Activated CD8-positive, alpha-beta memory T cell treated with anti-CD3 and anti-CD28 coated beads, Interleukin-2, amount 50 U/mL, for 1 hour (primary cell): ENCODE measurements around the gene POLDIP3.
"Not testable (repeated sequence)": the region's sequence is repeated elsewhere in the genome, so short reads cannot be mapped to it uniquely, and the experiment has no call there.

Experiments
- DNase-seq: peaks from one replicate; pipeline ENCODE4 v3.0.0-alpha.2; 2020; ENCODE audit errors: extremely low read depth

The POLDIP3 gene

DNA sequence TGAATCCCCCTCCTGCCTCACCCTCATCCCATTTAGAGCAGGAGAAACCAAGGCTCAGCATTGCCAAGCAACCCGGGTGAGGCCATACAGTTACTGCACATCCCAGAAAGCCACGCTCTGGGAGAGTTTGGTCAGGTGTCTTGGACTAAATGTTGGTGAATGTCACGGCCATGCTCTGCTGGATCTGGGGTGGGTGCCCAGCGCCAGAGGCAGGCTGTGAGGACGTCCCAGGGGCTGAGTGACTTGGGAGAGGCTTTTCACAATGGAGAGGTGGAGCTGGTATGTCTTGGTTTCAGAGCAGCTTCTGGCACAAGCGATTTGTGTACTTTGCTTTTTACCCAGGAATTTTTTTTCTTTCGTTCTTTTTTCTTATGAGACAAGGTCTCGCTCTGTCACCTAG is 54.3 kb downstream of the POLDIP3 start:
- no peak for DNase-seq

DNA sequence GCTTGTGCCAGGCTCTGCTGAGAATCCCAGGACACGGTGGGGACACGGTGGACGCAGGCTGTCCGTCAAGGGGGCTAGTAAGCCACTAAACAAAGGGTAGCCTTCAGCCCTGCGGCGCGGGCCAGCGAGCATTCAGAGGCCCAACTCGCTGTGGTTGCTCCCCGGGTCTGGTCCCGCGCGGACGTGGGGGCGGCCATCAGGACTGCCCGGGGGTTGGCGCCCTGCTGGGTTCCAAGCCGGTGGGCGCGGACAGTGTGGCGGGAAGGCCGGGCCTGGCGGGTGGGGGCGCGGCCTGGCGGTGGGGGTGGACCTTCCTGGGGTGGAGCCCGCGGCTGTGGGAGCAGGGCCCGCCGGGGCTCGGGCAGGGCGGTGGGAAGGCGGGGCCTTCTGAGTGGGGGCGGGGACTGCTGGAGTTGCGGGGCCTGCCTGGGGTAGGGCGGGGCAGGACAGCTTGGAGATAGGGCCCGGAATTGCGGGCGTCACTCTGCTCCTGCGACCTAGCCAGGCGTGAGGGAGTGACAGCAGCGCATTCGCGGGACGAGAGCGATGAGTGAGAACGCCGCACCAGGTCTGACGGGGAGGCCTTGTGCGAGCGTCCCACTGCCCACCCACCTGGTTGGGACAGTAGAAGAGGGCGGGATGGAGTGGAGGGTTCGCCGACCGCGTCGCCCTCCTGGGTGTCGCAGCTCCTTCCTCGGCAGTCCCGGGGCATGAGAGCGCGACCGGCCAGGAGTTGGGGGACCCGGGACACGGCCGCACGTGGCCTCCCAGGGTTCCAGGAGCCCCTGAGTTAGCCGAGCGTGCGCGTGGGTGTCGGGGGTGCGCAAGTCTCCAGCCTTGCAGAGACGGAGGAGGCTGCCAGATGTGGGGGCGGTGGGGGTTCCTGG is 61.0 kb downstream of the POLDIP3 start, which contains the start of gene SERHL2:
TSS of gene SERHL2 (plus strand) at position 482 of the 887 bp plus-strand sequence. CDS start at position 547, 65 bp downstream.
- peak; percentile 36 for DNase-seq

DNA sequence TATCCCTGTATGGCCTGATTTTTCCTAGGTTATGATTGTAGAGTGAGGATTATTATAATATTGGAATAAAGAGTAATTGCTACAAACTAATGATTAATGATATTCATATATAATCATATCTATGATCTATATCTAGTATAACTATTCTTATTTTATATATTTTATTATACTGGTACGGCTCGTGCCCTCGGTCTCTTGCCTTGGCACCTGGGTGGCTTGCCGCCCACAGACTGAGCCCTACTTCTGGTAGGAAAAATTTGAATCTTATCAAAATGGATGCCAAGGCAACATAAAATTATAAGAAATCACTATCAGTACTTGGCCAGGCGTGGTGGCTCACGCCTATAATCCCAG is 62.4 kb downstream of the POLDIP3 start:
- not testable (repeated sequence) for DNase-seq

DNA sequence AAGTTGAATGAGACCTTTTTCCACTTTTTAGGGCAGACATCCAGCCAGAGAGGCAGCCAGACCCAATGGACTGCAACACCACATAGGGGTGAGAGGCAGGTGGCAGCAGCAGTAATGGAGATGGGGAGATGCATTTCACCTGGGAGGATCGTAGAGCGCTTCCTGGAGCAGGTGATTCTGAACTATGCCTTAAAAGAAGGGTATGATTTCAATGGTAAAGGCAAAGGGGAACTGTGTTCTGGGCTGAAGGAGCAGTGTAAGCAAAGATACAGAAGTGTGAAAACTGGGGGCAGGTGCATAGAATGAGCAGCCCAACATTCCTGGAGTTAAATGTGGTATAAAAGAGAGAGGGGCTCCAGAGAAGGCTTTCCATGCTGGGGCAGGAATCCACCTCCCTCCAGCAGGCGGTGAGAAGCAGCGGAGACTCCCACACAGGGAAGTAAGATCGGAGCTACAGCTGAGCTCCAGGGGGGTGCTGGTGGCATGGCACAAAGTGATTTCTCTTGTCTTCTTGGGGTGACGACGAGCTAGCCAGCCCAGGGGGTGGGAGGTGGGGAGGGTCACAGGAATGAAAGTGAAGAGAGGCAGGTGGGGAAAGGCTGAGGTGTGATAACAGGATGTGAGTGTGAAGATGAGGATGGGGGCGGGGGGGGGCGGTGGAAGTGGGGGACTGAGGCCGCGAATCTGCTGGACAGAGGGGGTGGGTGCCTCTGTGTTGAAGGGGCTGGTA is 65.2 kb downstream of the POLDIP3 start:
- DNase-seq: no peak

DNA sequence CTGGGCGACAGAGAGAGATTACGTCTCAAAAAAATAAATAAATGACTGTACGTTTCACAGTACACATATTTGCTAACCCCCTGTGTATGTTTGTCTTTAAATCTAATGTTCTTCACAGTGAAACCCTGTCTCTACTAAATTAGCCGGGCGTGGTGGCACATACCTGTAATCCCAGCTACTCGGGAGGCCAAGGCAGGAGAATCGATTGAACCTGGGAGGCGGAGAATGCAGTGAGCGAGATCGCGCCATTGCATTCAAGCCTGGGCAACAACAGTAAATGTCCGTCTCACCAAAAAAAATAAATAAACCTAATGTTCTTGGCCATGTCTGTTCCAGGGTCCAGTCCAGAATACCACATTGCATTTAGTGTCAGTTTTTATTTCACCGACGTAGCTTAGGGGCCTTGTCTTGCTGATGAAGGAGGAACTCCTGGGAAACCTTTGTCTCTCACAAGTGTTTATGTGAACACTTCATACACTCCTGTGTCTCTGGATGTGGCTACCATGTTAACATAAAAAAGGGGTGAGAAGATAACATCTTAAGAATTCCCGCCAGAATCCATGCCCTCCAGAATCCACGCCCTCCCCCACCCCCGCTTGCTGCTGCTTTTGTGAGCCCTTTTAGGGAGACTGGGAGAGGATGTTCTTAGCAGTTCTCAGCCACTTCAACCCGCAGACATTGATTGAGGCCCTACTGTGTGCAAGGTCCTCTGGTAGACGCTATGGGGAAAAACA is 65.9 kb downstream of the POLDIP3 start:
- no peak for DNase-seq

DNA sequence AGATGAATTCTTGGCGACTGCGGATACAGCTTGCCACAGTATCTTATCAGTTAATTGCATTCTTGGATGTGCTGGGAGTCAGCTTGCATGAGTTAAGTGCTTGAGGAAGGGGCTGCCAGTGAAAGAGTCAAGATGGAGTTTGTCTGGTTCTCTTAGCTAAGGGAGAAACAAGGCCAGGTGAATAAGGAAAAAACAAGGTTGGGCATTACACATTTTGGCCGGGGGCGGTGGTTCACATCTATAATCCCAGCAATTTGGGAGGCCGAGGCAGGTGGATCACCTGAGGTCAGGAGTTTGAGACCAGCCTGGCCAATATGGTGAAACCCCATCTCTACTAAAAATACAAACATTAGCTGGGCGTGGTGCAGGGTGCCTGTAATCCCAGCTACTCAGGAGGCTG is 66.6 kb downstream of the POLDIP3 start:
- not testable (repeated sequence) for DNase-seq

DNA sequence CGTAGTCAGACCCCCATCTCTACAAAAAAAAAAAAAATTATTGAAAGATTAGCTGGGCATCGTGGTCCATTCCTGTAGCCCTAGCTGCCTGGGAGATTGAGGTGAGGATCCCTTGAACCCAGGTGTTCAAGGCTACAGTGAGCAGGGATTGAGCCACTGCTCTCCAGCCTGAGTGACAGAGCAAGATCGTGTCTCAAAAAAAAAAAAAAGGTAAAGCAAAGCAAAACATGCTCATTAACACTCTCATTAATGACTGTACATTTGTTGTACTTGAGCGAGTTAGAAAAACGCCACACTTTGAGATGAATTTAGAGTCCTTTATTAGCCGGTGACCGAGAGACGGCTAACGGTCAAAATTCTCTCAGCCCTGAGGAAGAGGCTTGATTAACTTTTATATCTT is 67.1 kb downstream of the POLDIP3 start:
- no peak for DNase-seq

DNA sequence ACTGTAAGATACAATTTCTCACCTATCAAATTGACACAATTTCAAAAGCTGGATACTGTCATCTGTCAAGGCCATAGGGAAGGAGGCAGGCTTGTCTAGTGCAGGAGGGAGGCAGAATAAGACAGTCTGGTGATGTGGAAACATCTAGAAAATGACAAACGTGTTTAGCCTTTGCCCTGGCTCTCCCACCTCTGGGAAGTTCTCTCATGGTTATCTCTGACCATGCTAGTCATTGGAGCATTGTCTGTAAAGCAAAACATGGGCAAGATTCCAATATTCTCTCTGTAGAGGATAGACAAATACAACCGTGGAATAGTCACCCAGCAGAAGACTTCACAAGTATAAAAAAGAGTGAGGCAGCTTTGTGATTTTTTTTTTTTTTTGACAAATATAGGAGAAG is 70.0 kb downstream of the POLDIP3 start:
- DNase-seq: no peak

DNA sequence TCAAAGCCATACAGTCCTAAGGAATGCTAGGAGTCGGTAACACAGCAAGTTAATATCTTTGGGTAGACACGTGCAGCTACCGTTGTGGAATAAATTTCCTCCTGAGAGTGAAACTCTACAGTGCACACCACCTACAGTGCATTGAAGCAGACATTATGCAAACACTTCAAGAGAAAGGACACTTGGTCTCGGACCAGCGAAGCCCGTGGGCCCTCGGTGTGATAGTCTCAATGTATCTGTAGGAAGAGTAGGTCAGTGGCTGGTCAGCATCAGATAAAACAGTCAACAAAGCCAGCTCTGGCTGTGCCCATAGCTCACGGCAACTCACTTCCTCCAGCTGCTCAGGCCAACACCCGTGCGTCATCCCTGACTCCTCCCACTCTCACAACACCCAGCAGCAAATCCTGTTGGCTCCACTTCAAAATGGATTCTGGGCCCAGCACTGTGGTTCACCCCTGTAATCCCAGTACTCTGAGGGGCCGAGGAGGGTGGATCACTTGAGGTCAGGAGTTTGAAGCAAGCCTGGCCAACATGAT is 75.4 kb downstream of the POLDIP3 start:
- DNase-seq: not testable (repeated sequence)

DNA sequence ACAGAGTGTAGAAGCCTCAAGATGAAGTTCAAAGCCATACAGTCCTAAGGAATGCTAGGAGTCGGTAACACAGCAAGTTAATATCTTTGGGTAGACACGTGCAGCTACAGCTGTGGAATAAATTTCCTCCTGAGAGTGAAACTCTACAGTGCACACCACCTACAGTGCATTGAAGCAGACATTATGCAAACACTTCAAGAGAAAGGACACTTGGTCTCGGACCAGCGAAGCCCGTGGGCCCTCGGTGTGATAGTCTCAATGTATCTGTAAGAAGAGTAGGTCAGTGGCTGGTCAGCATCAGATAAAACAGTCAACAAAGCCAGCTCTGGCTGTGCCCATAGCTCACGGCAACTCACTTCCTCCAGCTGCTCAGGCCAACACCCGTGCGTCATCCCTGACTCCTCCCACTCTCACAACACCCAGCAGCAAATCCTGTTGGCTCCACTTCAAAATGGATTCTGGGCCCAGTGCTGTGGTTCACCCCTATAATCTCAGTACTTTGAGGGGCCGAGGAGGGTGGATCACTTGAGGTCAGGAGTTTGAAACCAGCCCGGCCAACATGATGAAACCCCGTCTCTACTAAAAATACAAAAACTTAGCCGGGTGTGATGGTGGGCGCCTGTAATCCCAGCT is 77.4 kb downstream of the POLDIP3 start:
- DNase-seq: not testable (repeated sequence)

DNA sequence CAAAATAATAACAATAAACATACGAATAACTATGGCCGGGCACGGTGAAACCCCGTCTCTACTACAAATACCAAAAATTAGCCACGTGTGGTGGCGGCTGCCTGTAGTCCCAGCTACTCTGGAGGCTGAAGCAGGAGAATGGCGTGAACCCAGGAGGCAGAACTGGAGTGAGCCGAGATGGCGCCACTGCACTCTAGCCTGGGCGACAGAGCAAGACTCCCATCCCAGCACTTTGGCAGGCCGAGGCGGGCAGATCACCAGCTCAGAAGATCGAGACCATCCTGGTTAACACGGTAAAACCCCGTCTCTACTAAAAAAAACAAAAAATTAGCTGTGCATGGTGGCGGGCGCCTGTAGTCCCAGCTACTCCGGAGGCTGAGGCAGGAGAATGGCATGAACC is 78.0 kb downstream of the POLDIP3 start:
- not testable (repeated sequence) for DNase-seq

DNA sequence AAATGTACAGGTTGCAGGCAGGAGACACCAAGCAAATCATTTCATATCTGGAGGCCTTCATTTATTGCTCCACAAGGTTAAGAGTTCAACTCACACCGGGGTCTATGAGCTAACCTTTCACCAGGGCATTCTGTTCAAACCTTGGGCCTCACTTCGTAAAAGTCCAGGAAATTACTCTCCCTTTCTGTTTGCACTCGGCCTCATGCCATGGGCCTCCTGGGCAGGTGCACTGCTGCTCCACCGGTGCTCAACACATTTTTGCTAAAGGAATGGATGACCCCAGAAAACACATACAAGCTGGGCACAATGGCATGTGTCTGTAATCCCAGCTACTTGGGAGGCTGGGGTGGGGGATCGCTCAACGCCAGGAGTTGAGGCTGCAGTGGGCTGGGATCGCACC is 78.5 kb downstream of the POLDIP3 start:
- no peak for DNase-seq

DNA sequence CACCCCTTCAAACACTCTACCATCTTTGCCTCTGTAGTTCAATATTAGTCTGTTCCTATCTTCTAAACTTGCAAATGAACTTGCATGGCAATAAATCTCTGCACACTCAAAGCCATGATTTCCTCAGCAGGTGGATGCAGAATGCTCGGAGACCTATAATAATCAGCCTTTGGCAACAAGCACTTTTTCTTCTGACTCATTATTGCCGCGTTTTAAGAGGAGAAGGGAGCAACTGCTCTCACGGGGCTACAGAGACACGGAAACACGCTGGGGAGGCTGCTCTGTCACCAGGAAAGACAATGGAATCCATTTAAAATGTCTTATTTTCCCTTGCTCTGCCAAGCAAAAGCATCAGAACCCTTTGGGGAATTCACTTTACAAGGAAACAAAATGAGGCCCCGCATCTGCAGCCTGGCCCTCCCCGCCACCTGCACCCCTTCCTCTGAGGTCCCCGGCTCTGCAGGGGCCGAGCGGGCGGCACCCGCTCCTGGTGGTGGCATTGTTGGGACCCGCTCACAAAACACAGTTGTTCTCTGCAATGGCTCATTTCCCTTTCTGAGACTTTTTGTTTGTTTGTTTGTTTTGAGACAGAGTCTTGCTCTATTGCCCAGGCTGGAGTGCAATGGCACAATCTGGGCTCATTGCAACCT is 79.5 kb downstream of the POLDIP3 start:
- DNase-seq: not testable (repeated sequence)
